NCI-H226 (cell line): ENCODE data around the gene ITGB7.
A peak's percentile ranks its signal among the peaks of the same experiment; 100 is the strongest.
"Not testable (repeated sequence)": the region's sequence is repeated elsewhere in the genome, so short reads cannot be mapped to it uniquely, and the experiment has no call there.

Experiments
- DNase-seq: peaks from one replicate; pipeline ENCODE4 v3.0.0-alpha.2; 2015

The ITGB7 gene

GRCh38 chr12:53217051-53217930 is 10.2 kb upstream of the ITGB7 start:
- peak; percentile 78 for DNase-seq

- no peak for DNase-seq
Observed at GRCh38 chr12:53215497-53215896, 8.4 kb upstream of the ITGB7 start.

GRCh38 chr12:53214687-53215455 is 7.8 kb upstream of the ITGB7 start:
- DNase-seq: no peak

GRCh38 chr12:53214221-53214620 is 7.2 kb upstream of the ITGB7 start:
- no peak for DNase-seq

- peak; percentile 53 for DNase-seq
Observed at GRCh38 chr12:53213348-53213747, 6.3 kb upstream of the ITGB7 start.

GRCh38 chr12:53212931-53213330 is 5.9 kb upstream of the ITGB7 start:
- no peak for DNase-seq

- DNase-seq: no peak
Observed at GRCh38 chr12:53211476-53212381, 4.7 kb upstream of the ITGB7 start.

- DNase-seq: no peak
Observed at GRCh38 chr12:53210843-53211242, 3.8 kb upstream of the ITGB7 start.

GRCh38 chr12:53208877-53209463 is 1.9 kb upstream of the ITGB7 start:
- DNase-seq: no peak

GRCh38 chr12:53208435-53208834 is 1.4 kb upstream of the ITGB7 start:
- DNase-seq: no peak

GRCh38 chr12:53205747-53206419 is 1.2 kb downstream of the ITGB7 start:
- peak; percentile 86 for DNase-seq

GRCh38 chr12:53204351-53204750 is 2.7 kb downstream of the ITGB7 start:
- no peak for DNase-seq

GRCh38 chr12:53202316-53202715 is 4.7 kb downstream of the ITGB7 start:
- DNase-seq: not testable (repeated sequence)

GRCh38 chr12:53201639-53202038 is 5.4 kb downstream of the ITGB7 start:
- no peak for DNase-seq

GRCh38 chr12:53201177-53201541 is 5.9 kb downstream of the ITGB7 start:
- no peak for DNase-seq

- no peak for DNase-seq
Observed at GRCh38 chr12:53200458-53201176, 6.4 kb downstream of the ITGB7 start.

- no peak for DNase-seq
Observed at GRCh38 chr12:53200107-53200457, 7.0 kb downstream of the ITGB7 start.

GRCh38 chr12:53199700-53200099 is 7.4 kb downstream of the ITGB7 start:
- DNase-seq: no peak

GRCh38 chr12:53198486-53199110 is 8.5 kb downstream of the ITGB7 start:
- DNase-seq: no peak

- no peak for DNase-seq
Observed at GRCh38 chr12:53197011-53197640, 9.9 kb downstream of the ITGB7 start.

- no peak for DNase-seq
Observed at GRCh38 chr12:53196486-53196885, 10.6 kb downstream of the ITGB7 start.
